Activated CD8-positive, alpha-beta memory T cell treated with anti-CD3 and anti-CD28 coated beads, Interleukin-2, amount 50 U/mL, for 48 hours (primary cell): Measurements from ENCODE around the gene CNTN1.
"Not testable (repeated sequence)": the region's sequence is repeated elsewhere in the genome, so short reads cannot be mapped to it uniquely, and the experiment has no call there.

Experiments
- DNase-seq: peaks from one replicate; pipeline ENCODE4 v3.0.0-alpha.2; 2020

The CNTN1 gene

GRCh38 chr12:41055875-41056577 lies 363.8 kb downstream of the CNTN1 start:
- no peak for DNase-seq

DNA sequence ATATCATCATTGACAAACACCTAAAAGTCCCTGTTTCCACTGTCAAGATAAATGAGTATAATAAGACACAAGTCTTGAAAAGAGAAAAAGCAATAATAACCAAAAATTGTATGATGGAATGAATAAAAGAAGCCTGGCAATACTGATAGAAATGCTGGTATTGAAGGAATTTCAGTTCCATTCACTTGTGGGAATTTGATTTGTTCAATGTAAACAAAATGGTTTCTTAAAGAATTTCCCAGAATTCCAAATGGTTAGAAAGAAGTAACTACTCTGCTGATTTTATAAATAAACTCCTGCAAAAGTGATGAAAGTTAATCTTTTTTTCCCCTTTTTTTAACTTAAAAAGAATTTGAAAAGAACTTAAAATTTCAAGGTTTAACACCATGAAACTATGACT lies 366.0 kb downstream of the CNTN1 start:
- no peak for DNase-seq

- no peak for DNase-seq
These were observed 369.0 kb downstream of the CNTN1 start for GRCh38 chr12:41061192-41061591.

GRCh38 chr12:41064411-41064810 lies 372.2 kb downstream of the CNTN1 start:
- no peak for DNase-seq

DNA sequence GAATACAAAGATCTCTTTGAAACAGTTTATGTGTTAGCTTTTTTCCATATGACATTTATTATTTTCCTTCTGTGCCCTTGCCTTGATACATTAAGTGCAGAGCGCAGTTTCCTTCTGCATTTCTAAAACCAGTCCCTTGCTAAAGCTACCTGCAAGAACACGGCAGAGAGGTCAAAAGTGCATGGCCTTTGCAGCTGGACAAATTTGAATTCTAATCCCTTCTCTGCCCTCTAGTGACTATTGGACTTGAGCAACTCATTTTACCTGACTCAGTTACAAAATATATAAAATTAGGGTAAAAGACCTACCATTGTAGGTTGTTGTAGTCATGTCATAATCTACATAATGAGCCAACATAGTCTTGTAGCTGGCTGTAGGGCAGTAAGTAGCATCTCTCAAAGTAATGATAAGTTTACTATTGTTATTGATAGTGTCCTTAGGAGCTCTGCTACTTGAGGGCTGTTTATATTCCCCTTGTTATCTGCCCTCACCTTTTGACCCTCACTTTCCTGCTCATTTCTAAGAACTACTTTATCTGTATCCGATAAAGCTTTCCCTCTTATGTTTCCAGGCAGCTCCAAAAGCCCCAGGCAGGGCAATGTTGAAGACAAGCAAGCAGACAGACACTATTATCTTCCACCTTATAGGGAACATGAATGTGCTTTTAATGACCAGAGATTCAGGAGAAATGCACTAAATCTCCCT lies 375.9 kb downstream of the CNTN1 start:
- no peak for DNase-seq

- no peak for DNase-seq
These were observed 381.6 kb downstream of the CNTN1 start for GRCh38 chr12:41073633-41074472.

GRCh38 chr12:41074473-41074769 lies 382.2 kb downstream of the CNTN1 start:
- no peak for DNase-seq

DNA sequence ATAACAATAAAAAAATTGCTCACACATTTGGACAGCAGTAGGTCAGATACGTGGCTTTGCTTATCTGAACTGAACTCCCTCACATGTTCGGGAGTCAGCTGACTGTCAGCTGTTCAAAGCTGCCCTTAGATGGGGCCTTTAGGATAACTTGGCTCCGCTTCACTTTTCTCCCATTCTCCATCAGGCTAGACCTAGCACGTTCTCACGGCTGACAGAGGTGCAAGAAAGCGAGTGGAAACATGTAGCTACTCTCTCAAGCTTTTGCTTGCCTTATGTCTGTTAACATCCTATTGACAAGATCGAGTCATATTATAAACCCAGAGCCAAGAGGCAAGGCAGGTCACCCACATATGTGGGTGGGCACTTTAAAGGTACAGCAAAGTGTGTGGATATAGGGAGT lies 383.9 kb downstream of the CNTN1 start:
- no peak for DNase-seq

- DNase-seq, result not testable (repeated sequence)
These were observed 389.0 kb downstream of the CNTN1 start for GRCh38 chr12:41081241-41081640.

DNA sequence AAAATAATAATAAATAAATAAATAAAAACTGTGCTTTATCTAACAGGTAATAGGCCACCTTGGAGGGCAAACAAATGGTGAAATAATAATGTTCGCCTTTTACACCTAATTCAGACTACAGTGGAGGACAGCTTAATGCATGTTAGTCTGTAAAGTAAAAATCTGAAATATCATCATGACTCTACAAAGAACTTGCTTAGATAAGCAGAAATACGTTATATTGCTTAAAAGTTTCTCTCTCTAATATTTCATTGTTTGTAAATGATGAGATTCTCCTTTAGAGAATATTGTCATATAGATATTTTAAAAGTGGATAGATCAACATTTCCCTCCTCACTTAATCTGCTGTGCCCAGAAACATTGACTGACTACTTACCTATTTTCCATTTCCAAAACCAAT lies 397.2 kb downstream of the CNTN1 start:
- DNase-seq, result no peak

GRCh38 chr12:41092115-41092514 lies 399.9 kb downstream of the CNTN1 start:
- no peak for DNase-seq

GRCh38 chr12:41096797-41097196 lies 404.6 kb downstream of the CNTN1 start:
- DNase-seq, result no peak

- no peak for DNase-seq
These were observed 408.3 kb downstream of the CNTN1 start for GRCh38 chr12:41100572-41100971.

GRCh38 chr12:41101806-41102205 lies 409.6 kb downstream of the CNTN1 start:
- DNase-seq, result no peak

GRCh38 chr12:41103614-41104013 lies 411.4 kb downstream of the CNTN1 start:
- no peak for DNase-seq

DNA sequence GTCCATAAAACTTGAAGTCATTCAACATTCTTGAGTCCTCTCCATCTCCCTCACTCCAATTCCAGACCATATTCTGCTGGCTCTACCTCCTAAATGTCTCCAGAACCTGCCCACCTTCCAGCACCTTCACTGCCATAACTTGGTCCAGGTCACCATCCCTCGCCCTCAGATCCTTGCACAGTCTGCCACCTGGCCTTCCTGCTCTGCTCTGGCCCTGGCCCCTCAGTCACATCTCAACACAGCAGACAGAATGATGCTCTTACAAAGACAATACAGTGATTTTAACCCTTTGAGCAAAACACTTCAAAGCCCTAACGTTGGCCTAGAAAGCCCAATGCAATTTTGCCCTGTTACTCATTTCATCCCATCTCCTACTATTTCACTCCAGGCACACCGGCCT lies 414.1 kb downstream of the CNTN1 start:
- no peak for DNase-seq

DNA sequence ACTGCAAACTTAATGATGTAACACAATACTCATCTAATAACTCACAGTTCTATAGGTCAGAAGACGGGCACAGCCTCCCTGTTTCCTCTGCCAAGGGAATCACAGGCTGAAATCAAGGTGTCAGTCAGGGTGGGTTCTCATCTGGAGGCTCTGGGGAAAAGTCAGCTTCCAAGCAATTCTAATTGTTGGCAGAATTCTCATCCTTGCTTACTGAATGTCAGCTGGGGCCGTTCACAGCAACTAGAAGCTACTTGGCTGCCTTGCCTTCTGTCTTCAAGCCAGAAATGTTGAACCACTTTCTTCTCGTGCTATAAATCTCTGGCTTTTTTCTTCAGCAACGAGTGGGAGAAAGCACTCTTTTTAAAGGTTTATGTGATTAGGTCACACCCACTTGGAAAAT lies 415.8 kb downstream of the CNTN1 start:
- no peak for DNase-seq

DNA sequence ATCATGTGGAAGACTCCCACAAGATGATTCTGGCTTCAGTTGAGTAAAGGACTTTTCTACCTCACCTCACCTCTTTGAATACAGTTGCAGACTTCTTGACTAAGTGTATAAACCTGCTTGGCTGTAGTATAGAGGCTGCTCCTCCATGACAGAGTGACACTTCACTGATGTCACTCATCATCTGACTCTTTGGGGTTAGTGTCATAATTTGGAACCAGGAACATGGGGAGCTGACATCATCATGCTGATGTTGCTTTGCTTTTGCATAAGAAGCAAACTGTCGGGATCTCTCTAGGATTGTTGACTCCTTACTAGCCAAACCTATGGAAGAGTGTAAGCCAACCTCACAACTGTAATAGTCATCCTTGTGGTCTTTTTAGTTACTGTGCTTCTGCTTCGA lies 420.7 kb downstream of the CNTN1 start:
- DNase-seq, result no peak

GRCh38 chr12:41120211-41120610 lies 428.0 kb downstream of the CNTN1 start:
- no peak for DNase-seq

DNA sequence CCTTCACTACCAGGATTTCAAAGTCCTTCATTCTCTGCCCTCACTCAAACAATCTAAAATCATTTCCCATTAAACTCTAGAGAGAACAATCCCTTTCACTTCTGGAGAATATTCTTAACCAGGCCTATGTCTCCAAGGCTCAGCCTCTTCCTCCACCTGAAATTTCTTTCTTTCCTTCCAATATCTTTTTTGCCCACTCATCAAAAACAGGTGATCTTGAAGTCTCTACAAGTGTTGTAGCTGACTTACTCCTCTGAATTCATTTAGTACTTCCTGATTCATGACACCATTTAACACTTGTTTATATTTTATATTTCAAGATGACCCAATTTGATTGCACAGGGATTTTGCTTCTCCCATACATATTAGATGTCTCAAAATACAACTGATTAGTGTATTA lies 429.1 kb downstream of the CNTN1 start:
- no peak for DNase-seq
